HepG2 (cell line): ENCODE data around the gene B4GALT5. TPM values are rescaled to one million over a fixed set of nuclear protein-coding genes. Genes with fewer than 3 reads are reported as not detected.

Experiments used
- AHDC1 ChIP-seq: sonication (generic); formaldehyde crosslinking; IDR thresholded peaks from 2 replicates; pipeline ENCODE4 v1.5.1; 2020; ENCODE audit warnings: mild to moderate bottlenecking, missing genetic modification reagents, borderline replicate concordance
- ATF4 ChIP-seq, 2 experiments: fragments of 450-650 bp in 1 of 2; sonication (generic) in 1 of 2; formaldehyde crosslinking; IDR thresholded peaks; 2 replicates each; pipeline versions ENCODE4 v1.5.0 to v1.8.0; 2020 to 2022; ENCODE audit warnings: mild to moderate bottlenecking in 1 of 2, missing genetic modification reagents in 1 of 2
- BATF2 ChIP-seq: sonication (generic); formaldehyde crosslinking; IDR thresholded peaks from 2 replicates; pipeline ENCODE4 v1.8.0; 2022; ENCODE audit warnings: mild to moderate bottlenecking, missing genetic modification reagents, moderate library complexity
- E2F2 ChIP-seq: sonication (generic); formaldehyde crosslinking; IDR thresholded peaks from 2 replicates; pipeline ENCODE4 v1.4.0; 2020; ENCODE audit warnings: missing genetic modification reagents, borderline replicate concordance
- GABPA ChIP-seq, 2 experiments: IDR thresholded peaks; 2 replicates each; pipeline ENCODE4 v1.6.1; 2011 to 2016; ENCODE audit warnings: low read depth in 2 of 2, low read length in 1 of 2, missing biosample characterization in 1 of 2, missing genetic modification characterization in 1 of 2
- HOXA5 ChIP-seq: sonication (generic); formaldehyde crosslinking; IDR thresholded peaks from 2 replicates; pipeline ENCODE4 v1.4.0; 2020; ENCODE audit warnings: missing genetic modification reagents
- JUN ChIP-seq: sonication (generic); formaldehyde crosslinking; IDR thresholded peaks from 2 replicates; pipeline ENCODE4 v1.4.0; 2020; ENCODE audit warnings: mild to moderate bottlenecking, missing genetic modification reagents
- MLLT10 ChIP-seq: sonication (generic); formaldehyde crosslinking; IDR thresholded peaks from 2 replicates; pipeline ENCODE4 v1.4.0; 2020; ENCODE audit warnings: missing genetic modification reagents
- NFE2 ChIP-seq: sonication (generic); formaldehyde crosslinking; IDR thresholded peaks from 2 replicates; pipeline ENCODE4 v1.4.0; 2020; ENCODE audit warnings: missing genetic modification reagents
- REPIN1 ChIP-seq: sonication (generic); formaldehyde crosslinking; IDR thresholded peaks from 2 replicates; pipeline ENCODE4 v1.8.0; 2022; ENCODE audit warnings: missing genetic modification reagents, low read depth, mild to moderate bottlenecking, borderline replicate concordance
- RORA ChIP-seq: sonication (generic); formaldehyde crosslinking; IDR thresholded peaks from 2 replicates; pipeline ENCODE4 v1.5.0; 2020; ENCODE audit warnings: mild to moderate bottlenecking, missing genetic modification reagents, moderate library complexity
- SMAD3 ChIP-seq: sonication (generic); formaldehyde crosslinking; IDR thresholded peaks from 2 replicates; pipeline ENCODE4 v1.4.0; 2020; ENCODE audit warnings: missing genetic modification reagents
- ZNF275 ChIP-seq: sonication (generic); formaldehyde crosslinking; IDR thresholded peaks from 2 replicates; pipeline ENCODE4 v1.8.0; 2022; ENCODE audit warnings: missing genetic modification reagents, mild to moderate bottlenecking, inconsistent platforms, borderline replicate concordance
- ZNF431 ChIP-seq: sonication (generic); formaldehyde crosslinking; IDR thresholded peaks from 2 replicates; pipeline ENCODE4 v1.9.0; 2022; ENCODE audit warnings: missing genetic modification reagents, low read depth, mild to moderate bottlenecking, borderline replicate concordance
- ZNF576 ChIP-seq: sonication (generic); formaldehyde crosslinking; IDR thresholded peaks from 2 replicates; pipeline ENCODE4 v1.4.0; 2020; ENCODE audit warnings: mild to moderate bottlenecking, missing genetic modification reagents
- polyA plus RNA-seq, 8 experiments: library from polyadenylated mRNA; depleted of rRNA in 3 of 8; stranded (reverse) in 7 of 8; unstranded in 1 of 8; fragments of >200 nt; fragmentation: Illumina TruSeq in 4 of 8; extraction: Trizol in 4 of 8; gene quantifications; 2 replicates each; pipeline versions ENCODE4 v1.2.1 to v1.2.3, GENCODE V29; 2011 to 2016; ENCODE audit warnings: low read depth in 4 of 8, missing spikeins in 1 of 8, mixed read lengths in 1 of 8; ENCODE audit not compliant: insufficient read depth in 1 of 8
- total RNA-seq, 5 experiments: library from RNA; depleted of rRNA; stranded (reverse); fragments of >200 nt; fragmentation: Illumina TruSeq; extraction: Trizol; gene quantifications; 2 replicates each; pipeline ENCODE4 v1.2.3, GENCODE V29; 2016; ENCODE audit warnings: low read depth in 1 of 5

The B4GALT5 gene
- total and polyA plus RNA-seq, 2 of the 13 experiments (the other 11 are each of a cell fraction or from before 2014, with no cell fraction given) = 27.3 to 30.9 TPM

- TF ChIP-seq AHDC1 (no peak), ZNF431 (CRISPR knock-in tag) (peak; percentile 20; the same call in 1 of the 2 replicates), MLLT10 (CRISPR knock-in tag) (no peak), ATF4 (CRISPR knock-in tag; IDR thresholded peaks at IDR 0.05) (0 out of 4 replicates have a peak, but pooled peaks of 1 of the 2 experiments have one; percentile 30), BATF2 (no peak), JUN (CRISPR knock-in tag) (peak; percentile 59; the same call in 1 of the 2 replicates), SMAD3 (CRISPR knock-in tag) (peak; percentile 45; the same call in 1 of the 2 replicates), ZNF275 (CRISPR knock-in tag) (no peak), E2F2 (CRISPR knock-in tag) (peak; percentile 66; the same call in 1 of the 2 replicates), REPIN1 (CRISPR knock-in tag) (peak; percentile 69; the same call in 1 of the 2 replicates), NFE2 (CRISPR knock-in tag) (no peak; the same call in 1 of the 2 replicates), ZNF576 (CRISPR knock-in tag) (no peak), HOXA5 (CRISPR knock-in tag) (0 out of 2 replicates have a peak, but pooled peaks have one; percentile 25), RORA (no peak), GABPA (IDR thresholded peaks at IDR 0.05; ENCODE audit: low read depth, low read length) (no peak), GABPA (CRISPR knock-in tag; IDR thresholded peaks at IDR 0.05; ENCODE audit: low read depth) (peak; percentile 25; the same call in 1 of the 2 replicates)
Observed at GRCh38 chr20:49713753-49714712, at the start of gene B4GALT5 (continued).
